Right lobe of liver (tissue), 6 donors: ENCODE measurements around the gene PPM1J. TPM values are rescaled to one million over a fixed set of nuclear protein-coding genes. Genes with fewer than 3 reads are reported as not detected.

Source experiments
- ATAC-seq, 4 donors: fragments of 200-7000 bp; cut with Tn5 transposase; one replicate each; pipeline ENCODE4 v1.9.1; 2020; ENCODE audit warnings: mild to moderate bottlenecking in 4 of 4, moderate library complexity in 4 of 4
- DNase-seq, 3 donors: peaks; one replicate each; pipeline ENCODE4 v3.0.0-alpha.2; 2020
- H3K27ac ChIP-seq, 3 donors: fragments of 200-600 bp; one replicate each; pipeline ENCODE4 v1.8.0; 2022
- H3K27me3 ChIP-seq, 2 donors: fragments of 200-600 bp; one replicate each; pipeline ENCODE4 v1.8.0; 2022
- H3K36me3 ChIP-seq, 4 donors: fragments of 200-600 bp; sonication (generic) in 1 of 4; one replicate each; pipeline versions ENCODE4 v1.5.1 to v1.8.0; 2017 to 2022; ENCODE audit warnings: control low read depth in 1 of 4
- H3K4me1 ChIP-seq, 4 donors: fragments of 200-600 bp; sonication (generic) in 1 of 4; one replicate each; pipeline versions ENCODE4 v1.5.1 to v1.8.0; 2017 to 2022; ENCODE audit warnings: control low read depth in 1 of 4
- H3K4me3 ChIP-seq, 3 donors: fragments of 200-600 bp; one replicate each; pipeline ENCODE4 v1.8.0; 2022
- H3K9me3 ChIP-seq, 4 donors: fragments of 200-600 bp; sonication (generic) in 1 of 4; one replicate each; pipeline versions ENCODE4 v1.5.1 to v1.8.0; 2017 to 2022; ENCODE audit warnings: control low read depth in 1 of 4
- CTCF ChIP-seq, 4 donors: fragments of 200-600 bp in 3 of 4; fragments of 450-650 bp in 1 of 4; IDR thresholded peaks; one replicate each; pipeline versions ENCODE4 v1.5.1 to v1.8.0; 2016 to 2022; ENCODE audit warnings: antibody characterized with exemption in 4 of 4, mild to moderate bottlenecking in 2 of 4
- POLR2A ChIP-seq: fragments of 450-650 bp; IDR thresholded peaks from one replicate; pipeline ENCODE4 v1.6.1; 2017; ENCODE audit warnings: antibody characterized with exemption, mild to moderate bottlenecking
- WGBS: methylation state at CpG from one replicate; pipeline ENCODE4 v1.1.6; 2018; ENCODE audit warnings: low coverage, low lambda C conversion rate; ENCODE audit not compliant: insufficient coverage; ENCODE audit errors: missing lambda C conversion rate; 5-methylcytosine and 5-hydroxymethylcytosine counted together
- intact Hi-C, 2 donors: fragments of 100-400 bp; cut with DNase I; formaldehyde crosslinking; loops; one replicate each; pipeline versions ENCODE4 v1.11.2 to v1.14.1; 2022
- total RNA-seq, 6 experiments: library from RNA; depleted of rRNA in 2 of 6; stranded (reverse); fragments of >200 nt in 2 of 6; fragmentation: NEBNext Ultra II Directional in 3 of 6; extraction: Animal tissue kit (Norgen Biotek cat#: 25700) in 3 of 6; gene quantifications; one replicate each; pipeline versions ENCODE4 v1.1.0 to v1.2.4, GENCODE V29; 2016 to 2023
- donor health status: DM: no; HTN: yes; CAD: no.
- donor health status: DM: no; HTN: no; CAD: no.
- donor health status: DM: no; HTN: no; CAD: no.
- donor health status: DM: no; HTN: yes; CAD: no.
- donor health status: DM: no; HTN: yes; CAD: no.

Gene PPM1J
- total RNA-seq, 6 experiments from 2014 or later, result 0.15 to 1.2 (median 0.40) TPM

GRCh38 chr1:112677501-112677900, 37.6 kb downstream of the PPM1J start:
- no peak for TF ChIP-seq POLR2A
- TF ChIP-seq CTCF (IDR thresholded peaks at IDR 0.05), result no peak
- H3K36me3 ChIP-seq, result no peaks in the 10 kb centered on the region
- ATAC-seq (no peak), DNase-seq (no peak)
- intact Hi-C loops, result no loop called here
- peaks cover 0 to 19% (median 5%) of the 10 kb centered on the region in 4 donors for H3K4me1 ChIP-seq
- H3K27me3 ChIP-seq, result no peaks in the 10 kb centered on the region
- no peak overlapping the region for H3K27ac ChIP-seq
- H3K9me3 ChIP-seq, result no peaks in the 10 kb centered on the region
- no peak overlapping the region for H3K4me3 ChIP-seq
- 98% methylated on average over 4 of the region's 4 CpGs for WGBS

- WGBS, result 80% methylated on average over 3 of the region's 3 CpGs
- Histone ChIP-seq H3K27ac (no peak overlapping the region), H3K4me3 (no peak overlapping the region), H3K27me3 (no peaks in the 10 kb centered on the region), H3K9me3 (no peaks in the 10 kb centered on the region), H3K4me1 (peaks cover 0 to 19% (median 5%) of the 10 kb centered on the region in 4 donors), H3K36me3 (peaks cover 0 to 2% (median 0%) of the 10 kb centered on the region in 4 donors)
- intact Hi-C loops, result no loop called here
- no peak for ATAC-seq
- DNase-seq, result no peak
- TF ChIP-seq POLR2A, result no peak
- no peak for TF ChIP-seq CTCF (IDR thresholded peaks at IDR 0.05)
These were observed 38.6 kb downstream of the PPM1J start for GRCh38 chr1:112676543-112676942.

DNA sequence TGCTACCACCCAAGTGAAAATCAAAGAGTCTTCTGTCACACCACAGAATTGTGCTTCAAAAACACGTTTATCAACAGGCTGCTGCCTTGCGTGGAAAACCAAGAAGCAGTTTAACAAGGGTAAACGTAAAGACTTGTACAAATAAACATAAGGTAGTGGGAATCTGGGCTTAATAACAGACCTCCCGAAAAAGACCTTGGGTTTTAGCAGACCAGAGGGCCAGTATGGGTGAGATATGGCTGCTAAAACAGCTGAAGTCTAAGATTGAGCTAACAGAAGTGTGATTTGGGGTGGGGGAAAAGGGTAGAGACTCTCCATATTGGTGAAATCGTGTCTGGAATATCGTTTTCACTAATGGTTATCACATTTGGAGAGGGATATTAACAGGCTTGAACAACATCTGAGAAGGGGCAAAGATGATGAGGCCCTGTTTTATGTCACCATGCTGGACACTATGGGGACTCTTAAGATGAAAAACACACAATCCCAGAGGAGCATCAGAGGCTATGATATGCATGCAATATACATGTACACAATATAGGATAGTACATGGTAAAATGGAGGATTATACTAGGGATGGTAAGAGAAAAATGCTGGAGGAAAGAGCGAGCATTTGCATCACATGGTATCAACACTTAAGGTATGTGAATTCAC, 39.3 kb downstream of the PPM1J start:
- H3K4me1 ChIP-seq, result peaks cover 0 to 19% (median 5%) of the 10 kb centered on the region in 4 donors
- no peaks in the 10 kb centered on the region for H3K9me3 ChIP-seq
- peak overlapping the region; percentile 85 to 96 (median 96) for H3K27ac ChIP-seq
- ATAC-seq (no peak), DNase-seq (no peak)
- intact Hi-C loops, result no loop called here
- 32% methylated on average over 7 of the region's 7 CpGs for WGBS
- H3K27me3 ChIP-seq, result no peaks in the 10 kb centered on the region
- no peak for TF ChIP-seq POLR2A
- TF ChIP-seq CTCF (IDR thresholded peaks at IDR 0.05), result no peak
- peaks cover 0 to 9% (median 0%) of the 10 kb centered on the region in 4 donors for H3K36me3 ChIP-seq
- H3K4me3 ChIP-seq, result peak overlapping the region; percentile 76 to 85 (median 82)

DNA sequence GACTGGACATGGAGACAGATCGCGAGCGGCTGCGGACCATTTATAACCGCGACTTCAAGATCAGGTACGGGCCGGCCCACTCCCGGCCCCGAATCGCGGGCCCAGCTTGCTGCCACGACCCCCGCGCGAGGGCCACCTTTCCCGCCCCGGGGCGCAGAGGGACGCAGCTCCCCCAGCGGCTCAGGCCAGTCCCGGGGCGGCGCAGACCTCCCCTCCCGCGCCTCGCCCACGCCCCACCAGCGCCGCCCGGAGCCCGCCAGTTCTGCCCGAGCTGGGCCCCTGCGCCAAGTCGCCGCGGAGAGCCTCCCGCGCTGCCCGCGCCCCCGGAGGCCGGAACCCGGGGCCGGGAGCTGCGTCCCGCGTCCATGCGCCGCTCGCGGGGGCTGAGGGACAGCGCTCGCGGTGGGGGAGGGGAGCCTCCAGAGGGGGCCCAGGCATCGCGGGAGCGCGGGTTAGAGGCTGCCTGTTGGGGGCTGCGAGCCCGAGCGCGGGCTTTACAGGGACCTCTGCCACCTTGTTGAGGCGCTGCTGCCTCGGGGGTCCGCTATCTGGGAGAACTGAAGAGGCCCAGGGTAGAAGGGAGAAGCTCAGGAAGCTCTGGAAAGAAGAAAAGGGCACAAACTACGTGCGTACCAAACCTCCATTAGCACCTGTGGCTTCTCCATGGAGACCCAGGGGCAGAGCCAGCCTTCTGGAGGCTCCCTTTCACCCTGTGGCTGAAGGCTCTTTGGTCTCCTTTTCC, 40.0 kb downstream of the PPM1J start:
- Histone ChIP-seq H3K36me3 (peaks cover 0 to 16% (median 0%) of the 10 kb centered on the region in 4 donors), H3K27ac (peak overlapping the region; percentile 85 to 96 (median 96)), H3K9me3 (no peaks in the 10 kb centered on the region), H3K27me3 (no peaks in the 10 kb centered on the region), H3K4me3 (peak overlapping the region; percentile 76 to 85 (median 82)), H3K4me1 (peaks cover 0 to 19% (median 5%) of the 10 kb centered on the region in 4 donors)
- intact Hi-C loops, result no loop called here
- WGBS, result 0% methylated on average over 19 of the region's 68 CpGs
- peak in 2 of 3 donors; percentile 64 to 72 for DNase-seq
- ATAC-seq, result peak; percentile 56 to 76 (median 65)
- peak in 1 of 4 donors; percentile 7 for TF ChIP-seq CTCF (IDR thresholded peaks at IDR 0.05)
- TF ChIP-seq POLR2A, result peak; percentile 37
